Measurements from ENCODE around the gene CMTM5.
"Not testable (repeated sequence)": the region's sequence is repeated elsewhere in the genome, so short reads cannot be mapped to it uniquely, and the experiment has no call there.

Gene CMTM5

GRCh38 chr14:23400496-23401149 lies 23.8 kb downstream of the CMTM5 start:
- DNase-seq: not testable (repeated sequence)

GRCh38 chr14:23401291-23401690 lies 24.4 kb downstream of the CMTM5 start:
- DNase-seq: no peak

DNA sequence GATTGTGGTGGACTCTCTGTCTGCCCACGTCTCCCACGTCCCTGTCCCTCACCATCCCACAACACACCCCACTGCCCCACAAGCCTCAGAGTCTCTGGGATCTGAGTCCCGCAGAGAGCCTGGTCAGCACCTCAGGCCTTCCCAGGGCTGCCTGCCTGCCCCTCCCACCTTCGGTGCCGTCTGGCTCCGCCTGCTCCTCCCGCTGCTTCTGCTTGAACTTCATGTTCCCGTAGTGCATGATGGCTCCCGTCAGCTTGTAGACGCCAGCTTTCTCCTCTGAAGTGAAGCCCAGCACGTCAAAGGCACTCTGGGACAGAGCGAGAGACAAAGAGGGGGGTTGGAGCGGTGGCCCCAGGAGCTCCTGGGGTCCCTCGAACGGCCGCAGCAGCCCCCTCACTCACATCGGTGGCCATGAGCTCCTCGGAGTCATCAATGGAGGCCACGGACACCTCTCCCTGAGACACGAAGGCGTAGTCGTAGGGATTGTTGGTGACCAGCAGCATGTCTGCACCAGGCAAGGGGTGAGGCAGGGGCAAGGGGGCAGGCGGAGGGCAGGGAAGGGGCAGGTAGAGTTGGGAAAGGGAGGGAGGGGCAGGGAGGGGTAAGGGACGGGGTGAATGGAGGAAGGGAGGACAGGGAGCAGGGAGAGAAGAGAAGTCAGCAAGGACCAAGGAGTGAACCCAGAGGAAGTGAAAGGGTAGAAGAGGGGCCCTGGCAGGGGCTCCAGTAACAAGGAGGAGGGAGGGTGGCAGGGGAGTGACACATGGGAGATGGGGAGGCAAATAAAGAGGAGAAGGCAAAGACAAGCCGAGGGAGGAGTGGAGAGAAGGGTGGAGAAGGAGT lies 25.7 kb downstream of the CMTM5 start:
- no peak for DNase-seq

DNA sequence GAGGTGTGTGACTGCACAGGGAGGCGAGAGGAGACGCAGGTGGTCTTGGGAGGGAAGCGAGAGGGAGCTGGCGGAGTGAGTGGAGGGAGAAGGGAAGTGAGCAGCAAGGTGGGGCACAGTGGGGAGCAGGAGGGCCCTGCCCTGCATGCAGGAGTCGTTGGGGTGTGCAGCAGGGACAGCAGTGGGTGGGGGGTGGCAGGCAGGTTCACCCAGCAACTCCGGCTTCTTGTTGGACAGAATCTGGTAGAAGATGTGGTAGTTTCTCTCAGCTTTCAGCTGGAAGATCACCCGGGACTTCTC lies 26.2 kb downstream of the CMTM5 start:
- DNase-seq: no peak

- DNase-seq: no peak
Observed at GRCh38 chr14:23403908-23404307, 27.1 kb downstream of the CMTM5 start.

DNA sequence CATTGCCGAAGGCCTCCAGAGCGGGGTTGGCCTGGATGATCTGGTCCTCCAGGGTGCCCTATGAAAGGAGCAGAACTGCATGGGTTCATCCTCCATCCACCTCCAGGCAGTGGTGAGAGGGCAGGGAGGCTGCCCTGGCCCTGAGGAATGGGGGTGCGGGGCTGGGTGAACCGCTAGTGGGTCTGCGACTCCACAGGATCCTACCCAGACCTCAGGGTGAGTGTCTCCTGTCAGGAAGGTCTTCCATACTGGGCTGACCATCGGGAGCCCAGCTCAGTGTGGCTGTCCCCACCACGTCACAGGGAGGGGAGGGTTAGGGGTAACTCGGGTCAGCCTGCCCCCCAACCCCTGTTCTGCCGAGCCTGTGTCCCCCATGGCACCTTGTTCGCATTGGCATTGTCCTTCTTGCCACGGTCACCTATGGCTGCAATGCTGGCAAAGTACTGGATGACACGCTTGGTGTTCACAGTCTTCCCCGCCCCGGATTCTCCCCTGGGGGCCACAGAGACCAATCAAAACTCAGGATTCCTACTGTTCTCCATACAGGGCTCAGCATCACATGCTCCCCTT lies 27.6 kb downstream of the CMTM5 start:
- no peak for DNase-seq

GRCh38 chr14:23405096-23405495 lies 28.2 kb downstream of the CMTM5 start:
- no peak for DNase-seq

DNA sequence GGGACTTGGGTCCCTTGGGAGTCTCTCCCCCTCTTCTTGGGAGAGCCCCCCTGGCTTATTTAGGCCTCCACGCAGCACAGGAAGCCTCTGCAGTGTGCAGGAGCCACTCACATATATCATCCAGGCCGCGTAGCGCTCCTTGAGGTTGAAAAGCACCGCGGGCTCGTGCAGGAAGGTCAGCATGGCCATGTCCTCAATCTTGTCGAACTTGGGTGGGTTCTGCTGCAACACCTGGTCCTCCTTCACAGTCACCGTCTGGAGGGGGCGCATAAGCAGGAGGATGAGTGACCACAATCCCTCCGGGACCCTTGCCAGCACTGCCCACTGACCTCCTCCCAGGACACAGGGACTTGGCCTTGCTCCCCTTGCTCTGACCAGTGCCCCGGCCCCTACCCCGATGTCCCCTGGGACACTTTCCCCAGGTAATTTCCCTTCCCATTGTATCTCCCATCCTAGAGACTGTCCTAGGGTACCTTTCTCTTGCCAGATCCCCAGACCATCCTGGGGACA lies 28.7 kb downstream of the CMTM5 start:
- DNase-seq: no peak

- no peak for DNase-seq
Observed at GRCh38 chr14:23406244-23406643, 29.4 kb downstream of the CMTM5 start.

- DNase-seq: no peak
Observed at GRCh38 chr14:23406725-23407355, 30.0 kb downstream of the CMTM5 start.

DNA sequence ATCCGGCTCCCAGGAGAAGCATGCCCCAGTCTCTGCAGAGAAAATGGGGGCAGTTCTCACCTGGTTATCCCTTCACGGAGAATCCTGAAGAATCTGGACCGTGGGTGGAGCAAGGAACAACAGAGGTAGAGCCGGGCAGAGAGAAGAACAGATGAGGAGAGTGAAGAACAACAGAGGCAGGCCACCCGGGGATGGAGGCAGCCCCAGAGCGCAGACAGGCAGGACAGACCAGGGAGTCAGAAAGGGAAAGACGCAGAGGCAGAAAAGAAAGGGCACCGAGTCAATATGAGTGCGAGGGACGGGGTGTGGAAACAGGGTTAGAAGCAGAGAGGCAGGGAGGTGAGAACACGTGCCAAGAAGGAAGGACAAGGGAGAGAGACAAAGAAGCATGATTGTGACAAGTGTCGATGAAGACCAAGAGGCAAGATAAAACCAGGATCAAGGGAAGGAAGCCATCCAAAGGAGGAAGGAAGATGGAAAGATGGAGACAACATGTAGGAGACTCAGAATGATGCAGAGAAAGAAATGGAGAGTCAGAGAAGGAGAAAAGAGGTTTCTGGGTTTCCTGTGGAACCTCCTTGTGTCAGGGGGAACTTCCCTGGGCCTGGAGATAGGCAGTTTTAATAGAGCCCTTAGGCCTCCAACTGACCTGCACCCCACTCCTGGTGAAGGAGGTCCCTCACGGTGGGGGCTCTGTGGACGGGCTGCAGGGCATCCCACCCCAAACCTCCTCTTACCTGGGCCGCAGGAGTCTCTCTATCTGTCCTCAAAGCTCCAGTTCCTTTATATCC lies 30.9 kb downstream of the CMTM5 start, which contains the start of gene MYH6:
Gene MYH6 (minus strand): TSS at position 758 of the 791 bp plus-strand sequence. CDS start 1,050 bp downstream, outside the sequence.
- DNase-seq: no peak

GRCh38 chr14:23408307-23408630 lies 31.4 kb downstream of the CMTM5 start:
- no peak for DNase-seq

GRCh38 chr14:23409475-23409874 lies 32.6 kb downstream of the CMTM5 start:
- no peak for DNase-seq

GRCh38 chr14:23409966-23410635 lies 33.3 kb downstream of the CMTM5 start:
- no peak for DNase-seq

DNA sequence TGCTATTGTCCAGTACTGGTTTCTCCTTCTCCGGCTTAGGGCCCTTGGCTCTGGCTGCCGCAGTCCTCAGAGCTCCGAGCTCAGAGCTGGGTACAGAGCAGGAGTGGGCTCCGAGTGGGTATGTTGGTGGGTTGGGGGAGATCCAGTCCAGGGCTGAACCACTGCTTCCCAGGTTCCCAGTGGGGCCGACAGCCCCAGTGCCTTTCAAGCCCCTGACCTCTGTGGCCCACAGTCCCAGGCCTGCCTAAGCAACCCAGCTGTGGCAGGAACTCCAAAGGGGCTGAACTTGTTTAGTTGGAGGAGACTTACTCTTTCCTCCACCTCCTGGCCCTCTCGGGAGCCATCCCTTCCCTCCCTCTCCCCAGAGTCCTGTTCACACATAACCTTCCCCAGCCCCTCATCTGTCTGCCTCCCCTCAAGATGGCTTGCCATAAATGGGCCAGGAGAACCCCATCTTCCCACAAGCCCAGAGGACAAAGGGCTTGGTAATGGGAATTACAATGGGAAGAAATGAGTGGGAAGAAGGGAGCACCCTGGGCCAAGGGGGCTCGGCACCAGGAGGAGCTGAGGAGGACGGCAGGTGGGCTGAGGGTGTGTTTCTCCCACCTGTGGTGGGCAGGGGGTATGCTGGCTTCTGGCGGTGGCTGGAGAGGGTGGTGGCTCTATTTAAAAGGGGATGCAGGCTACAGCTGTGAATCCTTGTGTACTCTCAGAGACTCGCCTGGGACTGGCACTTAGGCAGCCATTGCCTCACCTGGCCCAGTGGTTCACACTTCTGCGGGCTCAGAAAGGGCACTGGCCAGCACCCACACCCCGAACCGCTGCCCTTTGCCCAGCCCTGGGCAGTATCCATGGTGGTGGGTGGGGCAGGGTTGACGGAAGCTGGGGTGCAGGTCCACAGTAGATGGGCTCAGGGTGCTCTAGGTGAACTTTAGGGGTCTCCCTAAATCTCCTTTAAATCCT lies 35.0 kb downstream of the CMTM5 start:
- no peak for DNase-seq

DNA sequence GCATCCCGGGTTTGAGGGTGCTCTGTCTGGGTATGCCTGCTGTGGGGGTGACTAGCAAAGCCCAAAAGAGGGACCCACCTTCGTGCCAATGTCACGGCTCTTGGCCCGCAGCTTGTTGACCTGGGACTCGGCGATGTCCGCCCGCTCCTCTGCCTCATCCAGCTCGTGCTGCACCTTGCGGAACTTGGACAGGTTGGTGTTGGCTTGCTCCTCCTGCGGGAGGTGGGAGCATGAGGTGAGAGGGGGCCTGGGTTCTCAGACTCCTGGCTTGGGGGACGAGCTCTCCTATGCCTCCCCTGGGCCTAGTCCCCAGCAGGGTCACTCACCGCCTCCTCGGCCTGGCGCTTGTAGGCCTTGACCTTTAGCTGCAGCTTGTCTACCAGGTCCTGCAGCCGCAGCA lies 36.8 kb downstream of the CMTM5 start:
- no peak for DNase-seq

- DNase-seq: no peak
Observed at GRCh38 chr14:23414254-23414653, 37.4 kb downstream of the CMTM5 start.

GRCh38 chr14:23414906-23415820 lies 38.3 kb downstream of the CMTM5 start:
- DNase-seq: no peak

- DNase-seq: no peak
Observed at GRCh38 chr14:23415821-23416778, 39.3 kb downstream of the CMTM5 start.

Measured in NCI-H524 treated with DMSO at 0.1 percent for 48 hours (cell line).